Subcutaneous adipose tissue (tissue), 4 donors: ENCODE measurements around the gene HRH1. TPM values are rescaled to one million over a fixed set of nuclear protein-coding genes. Genes with fewer than 3 reads are reported as not detected.

Experiments
- total RNA-seq, 4 donors: library from RNA; depleted of rRNA; stranded (reverse); fragments of >200 nt; gene quantifications; one replicate each; pipeline ENCODE4 v1.1.0, GENCODE V29; 2016
- TF ChIP-seq, protein P1 (sequence below): fragments of 450-650 bp; IDR thresholded peaks from one replicate; pipeline ENCODE4 v1.5.1; 2016; ENCODE audit warnings: low read depth, mild to moderate bottlenecking, control low read depth, antibody characterized with exemption, moderate library complexity

HRH1 gene
- total RNA-seq, 4 donors from 2014 or later, result 3.2 to 8.4 (median 4.9) TPM

GRCh38 chr3:11230125-11230524 is 75.8 kb downstream of the HRH1 start:
- TF ChIP-seq, protein P1, sequence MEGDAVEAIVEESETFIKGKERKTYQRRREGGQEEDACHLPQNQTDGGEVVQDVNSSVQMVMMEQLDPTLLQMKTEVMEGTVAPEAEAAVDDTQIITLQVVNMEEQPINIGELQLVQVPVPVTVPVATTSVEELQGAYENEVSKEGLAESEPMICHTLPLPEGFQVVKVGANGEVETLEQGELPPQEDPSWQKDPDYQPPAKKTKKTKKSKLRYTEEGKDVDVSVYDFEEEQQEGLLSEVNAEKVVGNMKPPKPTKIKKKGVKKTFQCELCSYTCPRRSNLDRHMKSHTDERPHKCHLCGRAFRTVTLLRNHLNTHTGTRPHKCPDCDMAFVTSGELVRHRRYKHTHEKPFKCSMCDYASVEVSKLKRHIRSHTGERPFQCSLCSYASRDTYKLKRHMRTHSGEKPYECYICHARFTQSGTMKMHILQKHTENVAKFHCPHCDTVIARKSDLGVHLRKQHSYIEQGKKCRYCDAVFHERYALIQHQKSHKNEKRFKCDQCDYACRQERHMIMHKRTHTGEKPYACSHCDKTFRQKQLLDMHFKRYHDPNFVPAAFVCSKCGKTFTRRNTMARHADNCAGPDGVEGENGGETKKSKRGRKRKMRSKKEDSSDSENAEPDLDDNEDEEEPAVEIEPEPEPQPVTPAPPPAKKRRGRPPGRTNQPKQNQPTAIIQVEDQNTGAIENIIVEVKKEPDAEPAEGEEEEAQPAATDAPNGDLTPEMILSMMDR, result no peak

- TF ChIP-seq, protein P1, result no peak
Measured at GRCh38 chr3:11230832-11231231, 76.5 kb downstream of the HRH1 start.

DNA sequence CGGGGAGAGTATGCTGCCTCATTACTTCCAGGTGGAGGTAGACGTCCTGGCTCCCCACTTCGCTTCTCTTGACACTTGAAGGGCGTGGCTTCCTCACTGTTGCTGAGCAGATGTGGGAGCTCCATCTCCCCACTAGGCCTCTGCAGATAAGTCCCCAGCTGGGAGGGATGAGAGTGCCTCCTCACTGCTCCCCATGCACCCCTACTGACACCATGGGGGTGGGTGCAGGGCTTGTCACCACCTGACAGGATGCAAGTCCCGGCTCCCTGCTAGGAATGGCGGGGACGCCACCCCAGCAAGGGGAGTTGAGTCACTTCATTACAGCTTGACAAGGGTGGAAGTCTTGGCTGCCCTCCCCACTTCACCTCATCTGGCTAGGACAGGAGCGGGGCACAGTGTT is 81.1 kb downstream of the HRH1 start:
- TF ChIP-seq, protein P1, result no peak

GRCh38 chr3:11236588-11237461 is 82.5 kb downstream of the HRH1 start:
- TF ChIP-seq, protein P1, result no peak

DNA sequence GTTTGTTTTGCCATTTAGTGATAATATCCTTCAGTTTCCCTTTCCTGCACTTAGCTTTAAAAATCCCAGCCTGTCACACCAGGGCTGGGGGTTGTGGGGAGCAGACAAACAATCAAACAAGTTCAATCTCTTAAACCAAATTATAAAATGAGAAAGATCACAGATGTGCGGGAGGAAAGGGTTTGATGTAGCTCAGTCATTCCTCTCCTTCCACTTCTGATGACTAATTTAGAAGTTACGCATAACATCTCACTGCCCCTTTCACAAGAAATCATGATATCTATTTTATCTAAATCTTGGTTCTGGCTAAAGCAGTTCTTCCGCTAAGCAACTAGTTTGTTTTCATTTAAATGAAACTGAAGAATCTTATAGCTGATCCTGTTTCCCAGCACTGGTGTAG is 83.8 kb downstream of the HRH1 start:
- TF ChIP-seq, protein P1, result no peak

DNA sequence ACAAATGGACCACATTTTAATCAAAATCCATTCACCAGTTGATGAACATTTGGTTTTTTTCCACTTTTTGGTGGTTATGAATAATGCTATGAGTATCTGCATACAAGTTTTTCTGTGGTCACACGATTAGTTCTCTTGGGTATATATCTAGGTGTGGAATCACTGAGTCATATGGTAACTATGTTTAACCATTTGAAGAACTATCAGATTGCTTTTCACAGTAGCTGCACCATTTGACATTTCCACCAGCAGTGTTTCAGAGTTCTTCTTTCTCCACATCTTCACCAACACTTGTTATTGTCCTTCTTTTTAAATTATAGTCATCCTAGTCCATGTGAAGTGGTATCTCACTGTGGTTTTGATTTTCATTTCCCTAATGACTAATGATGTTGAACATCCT is 84.6 kb downstream of the HRH1 start:
- TF ChIP-seq, protein P1, result no peak

- TF ChIP-seq, protein P1, result no peak
Measured at GRCh38 chr3:11239796-11240195, 85.5 kb downstream of the HRH1 start.
